Measurements from ENCODE around the gene PATL1.

DNA sequence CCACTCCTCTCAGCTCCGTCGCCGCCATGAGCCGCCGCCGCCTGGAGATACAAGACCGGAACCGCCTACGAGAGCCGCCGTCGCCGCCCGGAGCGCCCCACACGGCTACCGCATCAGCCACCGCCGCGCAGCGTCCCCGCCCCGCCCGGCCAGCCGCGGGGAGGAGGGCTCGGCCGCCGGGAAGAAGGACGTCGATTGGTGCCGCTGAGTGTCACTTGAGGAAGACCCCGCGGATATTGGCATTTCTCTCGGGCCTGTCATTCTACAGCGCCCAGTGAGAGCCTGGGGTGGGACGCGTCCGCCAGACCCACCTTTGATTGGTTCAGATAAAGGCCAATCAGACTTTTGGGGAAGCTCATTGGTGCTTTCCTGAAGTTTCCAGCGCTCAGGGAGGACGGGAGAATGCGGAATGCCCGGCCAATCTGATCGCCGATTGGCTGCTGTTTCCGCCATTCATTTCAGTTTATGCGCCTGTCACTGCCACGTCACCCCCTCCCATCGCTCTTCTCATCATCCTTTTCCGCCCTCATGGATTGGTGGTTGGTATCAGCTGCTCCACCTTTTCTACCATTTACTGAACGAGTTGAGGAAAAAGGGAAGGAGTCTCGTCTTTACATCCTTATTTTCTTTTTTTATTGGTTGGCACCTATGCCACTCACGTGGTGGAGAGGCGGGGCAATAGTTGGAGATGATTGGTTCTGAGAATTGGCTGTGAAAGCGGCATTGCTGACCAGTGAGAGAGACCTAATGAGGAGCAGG is 53.0 kb downstream of the PATL1 start, which contains the start of gene OSBP:
- TF ChIP-seq, protein P1, sequence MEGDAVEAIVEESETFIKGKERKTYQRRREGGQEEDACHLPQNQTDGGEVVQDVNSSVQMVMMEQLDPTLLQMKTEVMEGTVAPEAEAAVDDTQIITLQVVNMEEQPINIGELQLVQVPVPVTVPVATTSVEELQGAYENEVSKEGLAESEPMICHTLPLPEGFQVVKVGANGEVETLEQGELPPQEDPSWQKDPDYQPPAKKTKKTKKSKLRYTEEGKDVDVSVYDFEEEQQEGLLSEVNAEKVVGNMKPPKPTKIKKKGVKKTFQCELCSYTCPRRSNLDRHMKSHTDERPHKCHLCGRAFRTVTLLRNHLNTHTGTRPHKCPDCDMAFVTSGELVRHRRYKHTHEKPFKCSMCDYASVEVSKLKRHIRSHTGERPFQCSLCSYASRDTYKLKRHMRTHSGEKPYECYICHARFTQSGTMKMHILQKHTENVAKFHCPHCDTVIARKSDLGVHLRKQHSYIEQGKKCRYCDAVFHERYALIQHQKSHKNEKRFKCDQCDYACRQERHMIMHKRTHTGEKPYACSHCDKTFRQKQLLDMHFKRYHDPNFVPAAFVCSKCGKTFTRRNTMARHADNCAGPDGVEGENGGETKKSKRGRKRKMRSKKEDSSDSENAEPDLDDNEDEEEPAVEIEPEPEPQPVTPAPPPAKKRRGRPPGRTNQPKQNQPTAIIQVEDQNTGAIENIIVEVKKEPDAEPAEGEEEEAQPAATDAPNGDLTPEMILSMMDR (IDR thresholded peaks at IDR 0.05) = no peak
- no peak for TF ChIP-seq TEAD4 (CRISPR knock-in tag; IDR thresholded peaks at IDR 0.05)
- TF ChIP-seq, protein P2, sequence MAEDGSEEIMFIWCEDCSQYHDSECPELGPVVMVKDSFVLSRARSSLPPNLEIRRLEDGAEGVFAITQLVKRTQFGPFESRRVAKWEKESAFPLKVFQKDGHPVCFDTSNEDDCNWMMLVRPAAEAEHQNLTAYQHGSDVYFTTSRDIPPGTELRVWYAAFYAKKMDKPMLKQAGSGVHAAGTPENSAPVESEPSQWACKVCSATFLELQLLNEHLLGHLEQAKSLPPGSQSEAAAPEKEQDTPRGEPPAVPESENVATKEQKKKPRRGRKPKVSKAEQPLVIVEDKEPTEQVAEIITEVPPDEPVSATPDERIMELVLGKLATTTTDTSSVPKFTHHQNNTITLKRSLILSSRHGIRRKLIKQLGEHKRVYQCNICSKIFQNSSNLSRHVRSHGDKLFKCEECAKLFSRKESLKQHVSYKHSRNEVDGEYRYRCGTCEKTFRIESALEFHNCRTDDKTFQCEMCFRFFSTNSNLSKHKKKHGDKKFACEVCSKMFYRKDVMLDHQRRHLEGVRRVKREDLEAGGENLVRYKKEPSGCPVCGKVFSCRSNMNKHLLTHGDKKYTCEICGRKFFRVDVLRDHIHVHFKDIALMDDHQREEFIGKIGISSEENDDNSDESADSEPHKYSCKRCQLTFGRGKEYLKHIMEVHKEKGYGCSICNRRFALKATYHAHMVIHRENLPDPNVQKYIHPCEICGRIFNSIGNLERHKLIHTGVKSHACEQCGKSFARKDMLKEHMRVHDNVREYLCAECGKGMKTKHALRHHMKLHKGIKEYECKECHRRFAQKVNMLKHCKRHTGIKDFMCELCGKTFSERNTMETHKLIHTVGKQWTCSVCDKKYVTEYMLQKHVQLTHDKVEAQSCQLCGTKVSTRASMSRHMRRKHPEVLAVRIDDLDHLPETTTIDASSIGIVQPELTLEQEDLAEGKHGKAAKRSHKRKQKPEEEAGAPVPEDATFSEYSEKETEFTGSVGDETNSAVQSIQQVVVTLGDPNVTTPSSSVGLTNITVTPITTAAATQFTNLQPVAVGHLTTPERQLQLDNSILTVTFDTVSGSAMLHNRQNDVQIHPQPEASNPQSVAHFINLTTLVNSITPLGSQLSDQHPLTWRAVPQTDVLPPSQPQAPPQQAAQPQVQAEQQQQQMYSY (CRISPR knock-in tag; IDR thresholded peaks at IDR 0.05) = no peak
- TF ChIP-seq, protein P3, sequence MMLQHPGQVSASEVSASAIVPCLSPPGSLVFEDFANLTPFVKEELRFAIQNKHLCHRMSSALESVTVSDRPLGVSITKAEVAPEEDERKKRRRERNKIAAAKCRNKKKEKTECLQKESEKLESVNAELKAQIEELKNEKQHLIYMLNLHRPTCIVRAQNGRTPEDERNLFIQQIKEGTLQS (CRISPR knock-in tag; conservative IDR thresholded peaks at IDR 0.05) = no peak
- TF ChIP-seq NR2C2 (CRISPR knock-in tag; IDR thresholded peaks at IDR 0.05) = no peak
- TF ChIP-seq, protein P4, sequence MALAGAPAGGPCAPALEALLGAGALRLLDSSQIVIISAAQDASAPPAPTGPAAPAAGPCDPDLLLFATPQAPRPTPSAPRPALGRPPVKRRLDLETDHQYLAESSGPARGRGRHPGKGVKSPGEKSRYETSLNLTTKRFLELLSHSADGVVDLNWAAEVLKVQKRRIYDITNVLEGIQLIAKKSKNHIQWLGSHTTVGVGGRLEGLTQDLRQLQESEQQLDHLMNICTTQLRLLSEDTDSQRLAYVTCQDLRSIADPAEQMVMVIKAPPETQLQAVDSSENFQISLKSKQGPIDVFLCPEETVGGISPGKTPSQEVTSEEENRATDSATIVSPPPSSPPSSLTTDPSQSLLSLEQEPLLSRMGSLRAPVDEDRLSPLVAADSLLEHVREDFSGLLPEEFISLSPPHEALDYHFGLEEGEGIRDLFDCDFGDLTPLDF (CRISPR knock-in tag; IDR thresholded peaks at IDR 0.05) = no peak
- no peak for TF ChIP-seq FOXP1 (CRISPR knock-in tag; IDR thresholded peaks at IDR 0.05; ENCODE audit: borderline replicate concordance)
- TF ChIP-seq, protein P5, sequence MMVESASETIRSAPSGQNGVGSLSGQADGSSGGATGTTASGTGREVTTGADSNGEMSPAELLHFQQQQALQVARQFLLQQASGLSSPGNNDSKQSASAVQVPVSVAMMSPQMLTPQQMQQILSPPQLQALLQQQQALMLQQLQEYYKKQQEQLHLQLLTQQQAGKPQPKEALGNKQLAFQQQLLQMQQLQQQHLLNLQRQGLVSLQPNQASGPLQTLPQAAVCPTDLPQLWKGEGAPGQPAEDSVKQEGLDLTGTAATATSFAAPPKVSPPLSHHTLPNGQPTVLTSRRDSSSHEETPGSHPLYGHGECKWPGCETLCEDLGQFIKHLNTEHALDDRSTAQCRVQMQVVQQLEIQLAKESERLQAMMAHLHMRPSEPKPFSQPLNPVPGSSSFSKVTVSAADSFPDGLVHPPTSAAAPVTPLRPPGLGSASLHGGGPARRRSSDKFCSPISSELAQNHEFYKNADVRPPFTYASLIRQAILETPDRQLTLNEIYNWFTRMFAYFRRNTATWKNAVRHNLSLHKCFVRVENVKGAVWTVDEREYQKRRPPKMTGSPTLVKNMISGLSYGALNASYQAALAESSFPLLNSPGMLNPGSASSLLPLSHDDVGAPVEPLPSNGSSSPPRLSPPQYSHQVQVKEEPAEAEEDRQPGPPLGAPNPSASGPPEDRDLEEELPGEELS (CRISPR knock-in tag; IDR thresholded peaks at IDR 0.05) = no peak
- no peak for TF ChIP-seq NFE2L1 (CRISPR knock-in tag; IDR thresholded peaks at IDR 0.05)
- TF ChIP-seq ZNF396 (CRISPR knock-in tag; IDR thresholded peaks at IDR 0.05; ENCODE audit: borderline replicate concordance) = no peak
- no peak for TF ChIP-seq EMX1 (CRISPR knock-in tag; IDR thresholded peaks at IDR 0.05)
- TF ChIP-seq, protein P6, sequence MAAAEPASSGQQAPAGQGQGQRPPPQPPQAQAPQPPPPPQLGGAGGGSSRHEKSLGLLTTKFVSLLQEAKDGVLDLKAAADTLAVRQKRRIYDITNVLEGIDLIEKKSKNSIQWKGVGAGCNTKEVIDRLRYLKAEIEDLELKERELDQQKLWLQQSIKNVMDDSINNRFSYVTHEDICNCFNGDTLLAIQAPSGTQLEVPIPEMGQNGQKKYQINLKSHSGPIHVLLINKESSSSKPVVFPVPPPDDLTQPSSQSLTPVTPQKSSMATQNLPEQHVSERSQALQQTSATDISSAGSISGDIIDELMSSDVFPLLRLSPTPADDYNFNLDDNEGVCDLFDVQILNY (CRISPR knock-in tag; IDR thresholded peaks at IDR 0.05) = no peak
- no peak for TF ChIP-seq TCF7 (CRISPR knock-in tag; IDR thresholded peaks at IDR 0.05; ENCODE audit: low read depth)
